Measurements from ENCODE around the gene EFCAB6.
"Not testable (repeated sequence)": the region's sequence is repeated elsewhere in the genome, so short reads cannot be mapped to it uniquely, and the experiment has no call there.

The EFCAB6 gene

DNA sequence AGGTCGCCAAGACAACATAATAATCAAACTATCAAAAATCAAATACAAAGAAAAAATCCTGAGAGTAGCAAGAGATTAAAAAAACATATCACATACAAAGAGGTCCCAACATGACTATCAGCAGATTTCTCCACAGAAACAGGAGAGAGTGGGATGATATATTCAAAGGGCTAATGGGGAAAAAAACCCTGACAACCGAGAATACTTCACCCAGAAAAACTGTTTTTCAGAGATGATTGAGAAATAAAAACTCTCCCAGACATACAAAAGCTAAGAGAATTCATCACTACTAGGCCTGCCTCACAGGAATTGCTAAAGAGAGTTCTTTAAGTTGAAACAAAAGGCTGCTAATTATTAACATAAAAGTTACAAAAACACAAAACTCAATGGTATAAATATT is 108.1 kb downstream of the EFCAB6 start:
- no peak for DNase-seq

DNA sequence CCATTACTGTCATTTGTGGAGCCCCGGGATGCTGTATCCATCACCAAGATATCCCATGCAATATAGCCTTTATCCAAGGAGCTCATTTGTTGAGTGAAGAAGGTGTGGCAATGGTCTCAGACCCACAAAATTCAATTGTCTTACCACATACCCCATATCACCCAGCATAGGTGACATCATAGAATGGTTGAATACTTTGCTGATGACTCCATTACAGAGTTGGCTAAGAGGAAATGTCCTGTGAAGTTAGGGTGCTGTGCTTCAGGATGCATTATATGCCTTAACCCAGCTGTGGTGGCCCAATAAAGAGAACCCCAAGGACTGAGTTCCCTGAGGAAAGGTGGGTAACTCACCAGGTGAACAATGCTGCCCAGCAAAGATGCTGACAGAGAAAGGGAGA is 113.7 kb downstream of the EFCAB6 start:
- no peak for DNase-seq

DNA sequence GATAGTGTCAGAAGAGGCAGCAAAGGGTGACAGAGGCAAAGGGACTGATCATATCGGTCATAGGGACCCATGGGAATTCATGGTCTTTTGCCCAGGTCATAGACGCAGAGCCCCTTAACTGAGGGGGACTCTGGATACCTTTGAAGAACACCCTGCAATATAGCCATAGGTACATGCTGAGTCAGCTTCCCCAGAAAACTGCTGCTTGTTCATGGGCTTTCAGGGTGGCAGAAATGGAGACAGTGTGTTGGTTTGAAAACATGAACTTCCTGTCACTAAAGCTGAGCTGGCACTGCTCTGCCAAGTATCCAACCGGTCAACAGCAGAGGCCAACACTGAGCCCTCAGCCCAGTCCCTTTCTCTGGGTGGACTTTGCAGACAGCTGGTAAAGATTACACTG is 114.2 kb downstream of the EFCAB6 start:
- DNase-seq: no peak

DNA sequence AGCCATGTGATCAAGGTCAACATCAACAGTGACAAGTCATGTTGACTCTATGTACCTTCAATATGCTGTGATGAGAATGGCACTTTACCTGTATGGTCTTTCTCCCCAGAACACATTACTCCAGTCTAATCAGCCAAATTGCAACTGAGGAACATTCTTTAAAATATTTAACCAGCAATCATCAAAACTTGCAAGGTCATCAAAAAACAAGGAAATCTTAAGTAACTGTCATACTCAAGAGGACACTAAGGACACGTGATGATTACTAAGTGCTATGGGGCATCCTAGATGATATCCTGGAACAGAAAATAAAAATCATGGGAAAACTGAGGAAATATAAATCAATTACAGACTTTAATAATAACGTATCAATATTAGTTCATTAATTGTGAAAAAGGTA is 118.9 kb downstream of the EFCAB6 start:
- no peak for DNase-seq

GRCh38 chr22:43689356-43689755 is 122.7 kb downstream of the EFCAB6 start:
- DNase-seq: no peak

DNA sequence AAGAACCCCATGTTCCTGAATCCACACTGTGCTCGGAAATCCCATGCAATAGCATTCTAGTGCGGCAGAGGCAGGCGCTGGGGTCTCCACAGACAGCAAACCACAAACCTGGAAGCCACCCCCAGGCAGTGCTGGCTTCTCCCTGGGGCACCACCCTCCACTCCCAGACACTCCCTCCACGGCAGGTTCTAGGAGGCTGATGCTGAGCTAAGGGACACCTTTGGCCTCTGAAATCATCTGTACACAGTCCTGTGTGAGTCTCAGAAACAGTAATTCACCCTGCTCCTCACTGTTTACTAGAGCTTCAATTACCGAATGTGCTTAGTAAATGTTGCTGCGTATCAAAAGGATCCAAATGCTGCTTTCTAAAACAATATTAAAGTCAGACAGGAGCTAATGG is 129.3 kb downstream of the EFCAB6 start:
- DNase-seq: no peak

GRCh38 chr22:43681731-43682360 is 130.3 kb downstream of the EFCAB6 start:
- no peak for DNase-seq

- DNase-seq: no peak
Measured at GRCh38 chr22:43670513-43670912, 141.6 kb downstream of the EFCAB6 start.

GRCh38 chr22:43669190-43669589 is 142.9 kb downstream of the EFCAB6 start:
- no peak for DNase-seq

GRCh38 chr22:43667656-43668055 is 144.4 kb downstream of the EFCAB6 start:
- no peak for DNase-seq

GRCh38 chr22:43666457-43666856 is 145.6 kb downstream of the EFCAB6 start:
- DNase-seq: no peak

DNA sequence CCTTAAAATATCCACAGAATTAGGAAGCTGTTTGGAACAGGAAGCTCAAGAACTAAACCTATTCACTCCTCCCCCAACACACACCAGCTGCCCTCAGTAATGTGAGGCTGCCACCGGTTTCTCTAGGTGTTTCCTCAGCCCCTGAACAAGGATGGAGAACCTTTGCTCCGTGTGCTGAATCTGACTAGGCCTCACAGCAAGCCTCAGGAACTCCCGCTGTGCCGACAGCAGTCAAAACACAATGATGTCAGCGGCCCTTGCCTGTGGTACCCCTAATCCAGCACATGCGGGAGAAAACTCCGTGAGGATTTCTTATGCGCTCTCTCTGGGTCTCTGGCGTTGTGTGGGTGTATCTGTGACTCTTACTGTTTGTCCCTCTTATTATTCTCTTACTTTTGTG is 153.3 kb downstream of the EFCAB6 start:
- no peak for DNase-seq

- DNase-seq: not testable (repeated sequence)
Measured at GRCh38 chr22:43656581-43656980, 155.5 kb downstream of the EFCAB6 start.

DNA sequence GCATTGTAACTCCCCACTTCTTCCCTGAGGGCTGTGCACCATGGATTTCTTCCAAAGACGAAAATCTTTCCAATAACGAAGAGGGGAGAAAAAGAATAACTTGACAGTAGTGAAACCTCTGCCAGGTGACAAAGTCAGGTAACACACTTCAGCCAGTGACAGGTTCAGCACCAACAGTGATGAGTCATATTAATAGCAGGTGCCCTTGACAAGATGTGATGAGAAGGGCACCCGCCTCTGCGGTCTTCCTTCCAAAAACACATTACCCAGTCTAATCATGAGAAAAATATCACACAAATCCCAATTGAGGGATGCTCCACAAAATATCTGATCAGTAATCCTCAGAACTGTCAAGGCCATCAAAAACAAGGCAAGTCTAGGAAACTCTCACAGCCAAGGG is 157.8 kb downstream of the EFCAB6 start:
- DNase-seq: no peak

DNA sequence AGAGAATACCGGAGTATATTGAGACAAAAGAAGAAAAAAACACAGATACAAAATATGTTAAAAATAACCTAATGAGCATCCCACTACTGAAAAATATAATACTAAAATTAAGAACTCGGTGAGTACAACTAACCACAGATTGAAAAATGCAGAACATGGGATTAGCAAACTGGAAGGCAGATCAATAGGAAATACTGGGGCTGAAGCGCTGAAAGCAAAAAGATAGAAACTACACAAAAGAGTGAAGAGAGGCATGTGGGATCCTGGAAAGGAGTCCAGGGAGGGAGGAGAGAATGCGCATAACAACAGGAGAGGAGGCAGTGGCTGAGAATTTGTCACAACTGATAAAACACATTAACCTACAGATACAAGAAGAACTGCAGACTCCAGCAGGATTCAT is 159.3 kb downstream of the EFCAB6 start:
- no peak for DNase-seq

DNA sequence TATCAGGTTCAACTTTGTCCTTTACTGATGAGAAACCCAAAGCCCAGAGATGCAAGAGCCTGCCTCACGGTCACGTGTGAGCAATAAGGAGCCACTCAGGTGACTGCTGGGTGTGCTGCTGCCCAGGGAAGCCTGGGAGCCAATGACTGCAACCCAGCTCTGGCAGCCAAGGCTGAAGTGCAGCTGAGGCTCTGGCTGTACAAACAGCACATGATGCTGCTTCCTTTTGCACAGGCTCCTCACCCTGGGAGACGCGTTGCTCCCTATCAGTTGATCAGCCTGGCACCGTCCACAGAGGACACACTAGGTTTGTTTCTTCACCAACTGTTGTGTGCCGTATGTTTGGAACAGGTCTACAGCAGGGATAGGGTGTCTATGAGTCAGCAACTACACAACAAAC is 168.7 kb downstream of the EFCAB6 start:
- no peak for DNase-seq

DNA sequence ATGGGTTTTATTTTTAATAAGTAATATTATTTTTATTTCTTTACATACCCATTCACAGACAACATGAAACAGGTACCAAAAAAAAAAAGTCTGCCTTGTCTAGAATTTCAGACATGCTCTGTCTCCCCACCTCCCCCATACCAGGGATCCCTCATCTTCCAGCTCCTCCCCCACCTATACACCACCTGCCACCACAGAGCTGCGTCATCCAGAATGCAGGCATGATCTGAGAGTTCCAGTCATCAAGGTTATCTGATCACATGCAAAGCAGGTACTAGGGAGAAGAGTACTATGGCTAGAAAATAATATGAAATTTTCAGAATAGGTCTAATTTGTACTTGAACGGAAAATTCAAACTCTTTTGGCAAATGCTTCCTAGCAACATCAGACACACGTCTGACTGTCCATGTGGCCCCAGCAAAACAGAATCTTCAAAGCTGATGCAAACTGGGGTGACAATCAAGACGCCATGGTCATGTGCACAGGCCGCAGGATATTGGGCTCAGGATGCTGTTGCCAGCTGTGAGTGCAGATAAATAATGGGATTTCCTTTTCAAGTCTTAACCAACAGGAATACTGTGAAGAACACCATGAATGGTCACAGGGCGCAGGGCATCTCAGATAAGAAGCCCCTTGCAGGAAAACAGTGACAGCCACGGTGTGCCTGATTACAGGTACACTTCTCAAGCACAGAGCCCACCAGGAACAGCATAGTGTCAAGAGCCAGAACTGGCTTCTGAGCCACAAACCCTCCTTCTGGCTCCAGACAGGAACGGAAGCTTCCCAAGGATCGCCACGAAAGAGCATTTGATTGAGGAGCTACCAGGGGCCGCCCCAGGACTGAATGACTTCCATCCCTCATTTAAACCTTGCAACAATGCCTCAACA is 169.5 kb downstream of the EFCAB6 start:
- DNase-seq: no peak

- no peak for DNase-seq
Measured at GRCh38 chr22:43639228-43639948, 172.7 kb downstream of the EFCAB6 start.

- no peak for DNase-seq
Measured at GRCh38 chr22:43637275-43638260, 174.5 kb downstream of the EFCAB6 start.

DNA sequence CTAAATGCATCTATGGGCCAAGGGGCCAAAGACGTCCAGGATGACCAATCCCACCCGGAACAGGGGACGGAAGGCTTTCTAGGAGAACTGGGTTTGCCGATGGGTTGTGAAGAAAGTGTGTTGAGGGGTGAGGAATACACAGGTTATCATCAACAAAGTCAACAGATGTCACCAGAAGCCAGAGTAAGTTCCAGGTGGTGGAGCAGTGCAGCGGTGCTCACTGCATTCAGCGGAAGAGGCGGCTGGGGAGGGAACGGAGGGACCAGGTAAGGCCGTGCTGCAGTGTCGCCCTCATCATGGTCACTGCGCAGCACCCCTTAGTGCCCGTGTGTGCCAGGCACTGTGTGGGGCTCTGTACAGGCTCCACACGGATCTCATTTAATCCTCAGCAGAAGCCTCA is 176.0 kb downstream of the EFCAB6 start:
- no peak for DNase-seq

DNA sequence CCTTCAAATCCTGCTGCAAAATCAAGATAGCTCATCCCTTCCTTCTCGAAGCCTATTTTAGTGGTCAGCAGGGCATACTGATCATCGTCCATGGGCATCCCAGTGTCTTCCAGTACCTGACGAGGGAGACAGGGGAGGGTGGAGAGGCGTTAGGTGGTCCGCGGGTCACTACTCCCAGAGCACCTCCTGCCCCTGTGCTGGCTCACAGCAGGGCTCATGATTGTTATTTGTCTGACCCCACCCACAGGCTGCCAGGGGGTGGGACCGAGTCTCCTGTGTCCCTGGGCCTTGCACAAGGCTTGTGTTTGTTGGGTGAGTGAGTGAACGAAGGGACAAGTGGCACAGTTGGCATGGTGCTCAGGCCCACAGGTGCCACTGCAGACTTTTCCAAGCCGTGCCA is 177.0 kb downstream of the EFCAB6 start:
- no peak for DNase-seq

GRCh38 chr22:43634316-43634715 is 177.8 kb downstream of the EFCAB6 start:
- DNase-seq: no peak

Measured in 8988T (cell line).